ENCODE data around the gene SF3A2. TPM values are rescaled to one million over a fixed set of nuclear protein-coding genes. Genes with fewer than 3 reads are reported as not detected.

Gene SF3A2
- total and polyA plus RNA-seq, 2 experiments from 2014 or later, result 67.7 to 128 TPM

- TF ChIP-seq CTCF (conservative IDR thresholded peaks at IDR 0.05; ENCODE audit: low read depth in 2 of 2), result no peak
- no peak for TF ChIP-seq POLR2AphosphoS5 (IDR thresholded peaks at IDR 0.05; ENCODE audit: low read depth)
- no peak for TF ChIP-seq NANOG (IDR thresholded peaks at IDR 0.05; ENCODE audit: borderline replicate concordance)
- TF ChIP-seq EZH2 (IDR thresholded peaks at IDR 0.05; ENCODE audit: low read depth, unreplicated experiment), result no peak
- TF ChIP-seq REST (IDR thresholded peaks at IDR 0.05; ENCODE audit: unreplicated experiment), result no peak
- TF ChIP-seq ZNF331 (CRISPR knock-in tag; IDR thresholded peaks at IDR 0.05; ENCODE audit: low read depth), result no peak
- no peak for TF ChIP-seq ETS1 (IDR thresholded peaks at IDR 0.05)
Observed at GRCh38 chr19:2270157-2270422, 33.5 kb downstream of the SF3A2 start (continued).

GRCh38 chr19:2270423-2271233 is 34.0 kb downstream of the SF3A2 start:
- H3K27ac Mint-ChIP-seq, result peak overlapping the region; percentile 75; the same call in 1 of the 2 replicates
- Histone ChIP-seq H4K20me1 (replicated peaks; ENCODE audit: insufficient read depth) (peaks cover 27% of the 10 kb centered on the region), H3F3A (replicated peaks; ENCODE audit: low read depth) (peaks cover 38% of the 10 kb centered on the region), H3K9me2 (ENCODE audit: insufficient read depth) (no peaks in the 10 kb centered on the region), H2AFZ (no peak overlapping the region), H3K4me3 (peak overlapping the region; percentile 98), H3K79me2 (replicated peaks; ENCODE audit: insufficient read depth) (peaks cover 47% of the 10 kb centered on the region), H3K27me3 (ENCODE audit: insufficient read depth) (no peaks in the 10 kb centered on the region), H3K36me3 (ENCODE audit: insufficient read depth) (peaks cover 4% of the 10 kb centered on the region; the same call in 1 of the 2 replicates), H3K27ac (ENCODE audit: low read depth) (peak overlapping the region; percentile 85), H3K4me1 (ENCODE audit: insufficient read depth) (peaks cover 18% of the 10 kb centered on the region), H3K4me2 (peak overlapping the region; percentile 89)
- peak overlapping the region; percentile 93 for H3K4me3 Mint-ChIP-seq
- H3K27me3 Mint-ChIP-seq (ENCODE audit: insufficient read depth, low read depth, poor library complexity), result peaks cover 30% of the 10 kb centered on the region
- ATAC-seq (peak; percentile 3; the same call in 2 of the 3 replicates), DNase-seq (ENCODE audit: low spot score) (peak; percentile 56)
- peaks cover 25% of the 10 kb centered on the region for H3K4me1 Mint-ChIP-seq
- peaks cover 7% of the 10 kb centered on the region; the same call in 2 of the 3 replicates for H3K9me3 Mint-ChIP-seq
- TF ChIP-seq ZNF331 (CRISPR knock-in tag; IDR thresholded peaks at IDR 0.05; ENCODE audit: low read depth) (no peak), STAT1 (IDR thresholded peaks at IDR 0.05; ENCODE audit: unreplicated experiment) (no peak), POLR2AphosphoS5 (IDR thresholded peaks at IDR 0.05; ENCODE audit: low read depth) (no peak), CTCF (conservative IDR thresholded peaks at IDR 0.05; ENCODE audit: low read depth in 2 of 2) (no peak)
- H3K36me3 Mint-ChIP-seq (ENCODE audit: low read depth), result peaks cover 37% of the 10 kb centered on the region

Measured in GM23338 (cell line).